DND-41 (cell line): ENCODE results near the gene HP1BP3.

Experiments
- ATAC-seq: fragments of 200-7000 bp; cut with Tn5 transposase; 3 replicates; pipeline ENCODE4 v1.9.1; 2021; ENCODE audit warnings: low read depth; ENCODE audit not compliant: insufficient read depth
- DNase-seq: peaks from one replicate; pipeline ENCODE4 v3.0.0-alpha.2; 2020
- H2AFZ ChIP-seq: 2 replicates; pipeline ENCODE4 v1.6.0; 2012; ENCODE audit warnings: low read depth, low read length
- H3K27ac ChIP-seq: 2 replicates; pipeline ENCODE4 v1.5.1; 2012; ENCODE audit warnings: low read length, inconsistent platforms
- H3K27me3 ChIP-seq: fragments of 200-600 bp; sonication (generic); 2 replicates; pipeline ENCODE4 v1.6.0; 2012; ENCODE audit warnings: low read length, mild to moderate bottlenecking, inconsistent platforms; ENCODE audit not compliant: insufficient read depth, poor library complexity
- H3K36me3 ChIP-seq: 2 replicates; pipeline ENCODE4 v1.5.1; 2012; ENCODE audit warnings: low read length, inconsistent platforms; ENCODE audit not compliant: insufficient read depth
- H3K4me1 ChIP-seq: 2 replicates; pipeline ENCODE4 v1.5.1; 2012; ENCODE audit warnings: mild to moderate bottlenecking, low read length; ENCODE audit not compliant: insufficient read depth
- H3K4me2 ChIP-seq: 2 replicates; pipeline ENCODE4 v1.6.0; 2012; ENCODE audit warnings: mild to moderate bottlenecking, moderate library complexity, low read length, inconsistent platforms; ENCODE audit not compliant: insufficient read depth
- H3K4me3 ChIP-seq, 2 experiments: fragments of 200-600 bp in 1 of 2; shearing (Covaris generic) in 1 of 2; 2 replicates each; pipeline ENCODE4 v1.5.1; 2012 to 2016; ENCODE audit warnings: inconsistent platforms in 2 of 2, low read length in 2 of 2, mild to moderate bottlenecking in 2 of 2, low read depth in 1 of 2, moderate library complexity in 1 of 2
- H3K79me2 ChIP-seq: 2 replicates; pipeline ENCODE4 v1.6.0; 2012; ENCODE audit warnings: low read length, inconsistent platforms; ENCODE audit not compliant: insufficient read depth
- H3K9ac ChIP-seq: 2 replicates; pipeline ENCODE4 v1.6.0; 2012; ENCODE audit warnings: low read depth, mild to moderate bottlenecking, inconsistent platforms, low read length, moderate library complexity
- H3K9me3 ChIP-seq: 2 replicates; pipeline ENCODE4 v1.5.1; 2012; ENCODE audit warnings: low read length, moderate library complexity, mild to moderate bottlenecking, inconsistent platforms; ENCODE audit not compliant: insufficient read depth, severe bottlenecking
- H4K20me1 ChIP-seq: 2 replicates; pipeline ENCODE4 v1.6.0; 2012; ENCODE audit warnings: low read length; ENCODE audit not compliant: insufficient read depth
- EZH2 ChIP-seq: IDR thresholded peaks from 3 replicates; pipeline ENCODE4 v1.6.1; 2012; ENCODE audit warnings: borderline replicate concordance, low read depth, mild to moderate bottlenecking, moderate library complexity, low read length, inconsistent platforms; ENCODE audit not compliant: severe bottlenecking
- TF ChIP-seq, protein P1 (sequence below): IDR thresholded peaks from 2 replicates; pipeline ENCODE4 v1.5.1; 2012; ENCODE audit warnings: borderline replicate concordance, low read length, moderate library complexity, mild to moderate bottlenecking; ENCODE audit not compliant: poor library complexity, severe bottlenecking; ENCODE audit errors: extremely low read depth

The HP1BP3 gene

GRCh38 chr1:20728371-20729154, 58.5 kb downstream of the HP1BP3 start:
- Histone ChIP-seq H3K27ac (no peak overlapping the region), H3K79me2 (no peaks in the 10 kb centered on the region), H3K36me3 (no peaks in the 10 kb centered on the region), H2AFZ (no peak overlapping the region), H3K27me3 (peaks cover 12% of the 10 kb centered on the region), H3K4me1 (no peaks in the 10 kb centered on the region), H3K9ac (no peak overlapping the region), H3K9me3 (no peaks in the 10 kb centered on the region), H4K20me1 (peaks cover 6% of the 10 kb centered on the region; the same call in 1 of the 2 replicates), H3K4me3 (no peak overlapping the region), H3K4me2 (no peak overlapping the region)
- TF ChIP-seq, protein P1, sequence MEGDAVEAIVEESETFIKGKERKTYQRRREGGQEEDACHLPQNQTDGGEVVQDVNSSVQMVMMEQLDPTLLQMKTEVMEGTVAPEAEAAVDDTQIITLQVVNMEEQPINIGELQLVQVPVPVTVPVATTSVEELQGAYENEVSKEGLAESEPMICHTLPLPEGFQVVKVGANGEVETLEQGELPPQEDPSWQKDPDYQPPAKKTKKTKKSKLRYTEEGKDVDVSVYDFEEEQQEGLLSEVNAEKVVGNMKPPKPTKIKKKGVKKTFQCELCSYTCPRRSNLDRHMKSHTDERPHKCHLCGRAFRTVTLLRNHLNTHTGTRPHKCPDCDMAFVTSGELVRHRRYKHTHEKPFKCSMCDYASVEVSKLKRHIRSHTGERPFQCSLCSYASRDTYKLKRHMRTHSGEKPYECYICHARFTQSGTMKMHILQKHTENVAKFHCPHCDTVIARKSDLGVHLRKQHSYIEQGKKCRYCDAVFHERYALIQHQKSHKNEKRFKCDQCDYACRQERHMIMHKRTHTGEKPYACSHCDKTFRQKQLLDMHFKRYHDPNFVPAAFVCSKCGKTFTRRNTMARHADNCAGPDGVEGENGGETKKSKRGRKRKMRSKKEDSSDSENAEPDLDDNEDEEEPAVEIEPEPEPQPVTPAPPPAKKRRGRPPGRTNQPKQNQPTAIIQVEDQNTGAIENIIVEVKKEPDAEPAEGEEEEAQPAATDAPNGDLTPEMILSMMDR, result no peak
- TF ChIP-seq EZH2, result no peak
- DNase-seq (no peak), ATAC-seq (no peak)

GRCh38 chr1:20727746-20728316, 59.3 kb downstream of the HP1BP3 start:
- Histone ChIP-seq H3K4me2 (no peak overlapping the region), H3K27me3 (peaks cover 12% of the 10 kb centered on the region), H3K27ac (no peak overlapping the region), H2AFZ (no peak overlapping the region), H3K79me2 (no peaks in the 10 kb centered on the region), H3K4me3 (no peak overlapping the region), H3K36me3 (no peaks in the 10 kb centered on the region), H3K9me3 (no peaks in the 10 kb centered on the region), H3K9ac (no peak overlapping the region), H3K4me1 (no peaks in the 10 kb centered on the region), H4K20me1 (peaks cover 6% of the 10 kb centered on the region; the same call in 1 of the 2 replicates)
- no peak for ATAC-seq
- no peak for DNase-seq
- no peak for TF ChIP-seq EZH2
- TF ChIP-seq, protein P1, result peak; percentile 26

- Histone ChIP-seq H3K4me2 (no peak overlapping the region), H3K4me1 (no peaks in the 10 kb centered on the region)
- no peak for TF ChIP-seq EZH2
- TF ChIP-seq, protein P1, result no peak
These were observed 60.0 kb downstream of the HP1BP3 start for GRCh38 chr1:20726932-20727745.

More at GRCh38 chr1:20726932-20727745, 60.0 kb downstream of the HP1BP3 start:
- no peak overlapping the region for H2AFZ ChIP-seq
- ATAC-seq (no peak), DNase-seq (no peak)
- H4K20me1 ChIP-seq, result peaks cover 6% of the 10 kb centered on the region; the same call in 1 of the 2 replicates
- H3K36me3 ChIP-seq, result no peaks in the 10 kb centered on the region
- no peak overlapping the region for H3K27ac ChIP-seq
- no peaks in the 10 kb centered on the region for H3K79me2 ChIP-seq
- peaks cover 12% of the 10 kb centered on the region for H3K27me3 ChIP-seq
- no peak overlapping the region for H3K9ac ChIP-seq
- no peaks in the 10 kb centered on the region for H3K9me3 ChIP-seq
- H3K4me3 ChIP-seq, result no peak overlapping the region
